Fibroblast of upper back skin (primary cell): ENCODE measurements around the gene PNPLA5.
"Not testable (repeated sequence)": the region's sequence is repeated elsewhere in the genome, so short reads cannot be mapped to it uniquely, and the experiment has no call there.

Experiments used
- DNase-seq: peaks from one replicate; pipeline ENCODE4 v3.0.0-alpha.2; 2013

PNPLA5 gene

GRCh38 chr22:43891360-43892182 is at the start of gene PNPLA5:
Gene PNPLA5 (minus strand): TSS chr22:43892013. CDS start chr22:43891880, 133 bp downstream.
- DNase-seq = no peak

- DNase-seq = no peak
Observed at GRCh38 chr22:43941449-43941848, 49.6 kb upstream of the PNPLA5 start.

GRCh38 chr22:43931771-43932170 is 40.0 kb upstream of the PNPLA5 start:
- DNase-seq = no peak

- no peak for DNase-seq
Observed at GRCh38 chr22:43928908-43929307, 37.1 kb upstream of the PNPLA5 start.

- no peak for DNase-seq
Observed at GRCh38 chr22:43928468-43928867, 36.7 kb upstream of the PNPLA5 start.

GRCh38 chr22:43926349-43926710 is 34.5 kb upstream of the PNPLA5 start:
- no peak for DNase-seq

GRCh38 chr22:43925433-43926348 is 33.9 kb upstream of the PNPLA5 start:
- DNase-seq = no peak

GRCh38 chr22:43924877-43925276 is 33.1 kb upstream of the PNPLA5 start:
- no peak for DNase-seq

- peak; percentile 87 for DNase-seq
Observed at GRCh38 chr22:43923631-43924464, 32.0 kb upstream of the PNPLA5 start, which contains the start of gene PNPLA3. Gene PNPLA3 (plus strand): TSS chr22:43923805. CDS start chr22:43923912, 107 bp downstream.

GRCh38 chr22:43923191-43923590 is 31.4 kb upstream of the PNPLA5 start:
- DNase-seq = no peak

- DNase-seq = no peak
Observed at GRCh38 chr22:43922123-43922522, 30.3 kb upstream of the PNPLA5 start.

- DNase-seq = peak; percentile 60
Observed at GRCh38 chr22:43921370-43921769, 29.6 kb upstream of the PNPLA5 start.

- DNase-seq = peak; percentile 43
Observed at GRCh38 chr22:43919106-43919973, 27.5 kb upstream of the PNPLA5 start.

GRCh38 chr22:43917521-43917920 is 25.7 kb upstream of the PNPLA5 start:
- DNase-seq = no peak

GRCh38 chr22:43911351-43911750 is 19.5 kb upstream of the PNPLA5 start:
- DNase-seq = no peak

- DNase-seq = no peak
Observed at GRCh38 chr22:43910178-43910695, 18.4 kb upstream of the PNPLA5 start.

- DNase-seq = no peak
Observed at GRCh38 chr22:43909708-43910107, 17.9 kb upstream of the PNPLA5 start.

- no peak for DNase-seq
Observed at GRCh38 chr22:43905681-43906080, 13.9 kb upstream of the PNPLA5 start.

GRCh38 chr22:43904412-43904811 is 12.6 kb upstream of the PNPLA5 start:
- DNase-seq = not testable (repeated sequence)

GRCh38 chr22:43903033-43903432 is 11.2 kb upstream of the PNPLA5 start:
- not testable (repeated sequence) for DNase-seq

GRCh38 chr22:43901976-43902643 is 10.3 kb upstream of the PNPLA5 start:
- peak; percentile 86 for DNase-seq
